HG03139 (cell line): ENCODE measurements around the gene TMEM244.
"Not testable (repeated sequence)": the region's sequence is repeated elsewhere in the genome, so short reads cannot be mapped to it uniquely, and the experiment has no call there.

Source experiments
- ATAC-seq: cut with Tn5 transposase; IDR thresholded peaks from one replicate; pipeline ENCODE4 v1.9.1; 2021; ENCODE audit not compliant: unreplicated experiment

TMEM244 gene

GRCh38 chr6:129867403-129867802 lies 6.3 kb upstream of the TMEM244 start:
- ATAC-seq, result no peak

GRCh38 chr6:129866688-129867087 lies 5.6 kb upstream of the TMEM244 start:
- ATAC-seq, result no peak

DNA sequence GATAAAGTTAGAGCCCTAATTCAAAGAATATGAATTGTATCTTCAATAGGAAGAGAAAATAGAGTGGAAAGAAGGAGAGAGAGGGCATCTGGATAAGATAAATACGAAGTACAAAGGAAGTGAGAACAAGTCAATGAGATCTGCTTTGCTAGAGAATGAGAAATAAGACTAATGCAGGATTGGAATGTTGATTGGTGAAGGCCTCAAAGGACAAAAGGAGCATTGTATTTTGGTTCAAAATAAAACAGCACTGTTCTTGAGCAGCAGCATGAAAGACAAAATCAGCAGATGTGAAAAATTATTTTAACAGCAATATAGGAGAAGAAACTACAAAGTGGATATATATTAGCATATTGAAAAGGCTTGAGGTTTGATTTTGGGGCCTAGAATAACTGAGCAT lies 5.1 kb upstream of the TMEM244 start:
- no peak for ATAC-seq

- no peak for ATAC-seq
These were observed 3.9 kb upstream of the TMEM244 start for GRCh38 chr6:129865013-129865412.

DNA sequence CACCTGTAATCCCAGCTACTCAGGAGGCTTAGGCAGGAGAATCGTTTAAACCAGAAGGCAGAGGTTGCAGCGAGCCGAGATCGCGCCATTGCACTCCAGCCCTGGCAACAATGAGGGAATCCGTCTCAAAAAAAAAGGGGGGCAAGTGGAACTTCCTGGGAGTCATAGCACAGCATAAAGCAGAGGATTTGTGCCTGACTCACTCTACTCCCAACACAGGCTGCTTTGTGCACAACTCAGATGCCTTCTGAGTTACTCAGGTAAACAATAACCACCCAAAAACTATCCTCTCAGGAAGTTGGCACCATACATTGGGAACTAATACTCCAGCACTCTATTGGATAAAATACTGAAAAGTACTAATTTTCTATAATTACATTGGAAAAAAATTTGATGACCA lies 2.5 kb upstream of the TMEM244 start:
- no peak for ATAC-seq

DNA sequence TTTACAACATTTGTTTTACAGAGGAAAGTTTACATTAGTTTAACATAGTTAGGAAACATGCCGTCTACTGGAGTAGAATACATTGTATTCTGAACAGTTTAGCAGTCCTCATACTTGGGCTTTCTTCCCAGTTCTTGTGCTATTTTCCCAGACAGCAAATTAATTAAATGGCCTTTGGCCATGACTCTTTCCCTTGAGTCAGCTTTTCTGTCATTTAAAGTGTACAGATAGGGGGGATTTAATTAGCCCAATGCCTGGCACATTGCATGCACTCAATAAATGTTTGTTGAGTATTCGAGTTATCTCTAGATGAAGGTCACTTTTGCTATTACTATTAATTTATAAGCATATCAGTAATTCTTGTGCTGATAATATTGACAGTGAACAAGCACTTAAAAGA lies 1.6 kb downstream of the TMEM244 start:
- no peak for ATAC-seq

- ATAC-seq, result no peak
These were observed 3.3 kb downstream of the TMEM244 start for GRCh38 chr6:129857838-129858237.

DNA sequence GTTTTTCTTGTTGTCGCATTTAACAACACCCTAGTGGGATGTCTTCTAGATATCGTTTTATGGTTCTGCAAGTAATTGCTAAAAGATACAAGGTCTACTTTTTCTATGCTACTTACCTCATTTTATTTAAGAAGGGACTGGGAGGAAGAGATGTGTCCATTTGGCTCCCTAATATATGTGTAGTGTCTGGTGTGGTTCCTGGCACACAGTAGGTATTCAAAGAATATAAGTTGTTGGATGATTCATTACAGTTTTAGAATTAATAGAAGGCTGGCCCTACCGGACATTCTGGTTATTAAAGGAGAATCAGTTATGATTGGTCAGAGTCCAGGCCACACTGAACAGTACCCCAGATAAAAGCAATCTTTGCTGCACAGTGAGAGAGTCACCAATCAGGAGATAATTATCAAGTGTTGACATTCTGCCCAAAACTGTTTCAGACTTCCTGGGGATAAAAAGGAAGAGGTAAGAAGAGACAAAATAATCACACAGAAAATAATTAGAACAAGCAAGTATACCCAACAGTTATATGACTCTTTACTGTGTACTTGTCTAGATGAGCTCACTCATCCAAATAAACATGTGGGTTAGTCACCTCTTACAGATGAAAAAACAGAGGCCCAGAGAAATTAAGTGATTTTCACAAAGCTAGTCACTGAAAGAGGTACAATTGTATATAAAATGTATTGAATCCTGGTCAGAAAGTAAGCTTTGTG lies 7.0 kb downstream of the TMEM244 start:
- ATAC-seq, result no peak

DNA sequence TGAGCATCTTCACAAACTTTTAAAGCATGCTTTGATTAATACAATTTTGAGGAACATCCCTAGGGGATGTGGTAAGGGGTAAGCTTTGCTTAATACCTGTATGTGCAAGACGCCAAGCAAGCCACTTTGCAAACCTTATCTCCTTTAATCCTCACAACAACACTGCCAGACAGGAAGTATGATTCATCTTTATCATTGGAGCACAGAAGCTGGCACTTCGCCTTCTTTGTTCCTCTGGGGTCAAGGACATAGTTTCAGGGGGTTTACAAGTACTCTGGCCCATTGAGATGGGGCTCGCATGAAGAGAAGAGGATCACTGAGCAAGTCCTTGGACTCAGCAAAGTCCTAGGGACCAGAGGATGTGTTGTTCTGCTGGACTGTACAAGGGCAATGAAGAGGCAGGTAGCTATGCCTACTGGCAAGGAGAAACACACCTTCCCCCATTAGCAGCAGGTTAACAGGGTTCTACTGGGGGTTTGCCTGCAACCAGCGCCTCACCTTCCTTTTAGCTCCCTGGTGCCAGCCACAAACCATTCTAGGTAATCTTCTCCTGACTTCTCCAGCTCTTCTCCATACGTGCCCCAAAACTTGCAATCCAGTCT lies 8.8 kb downstream of the TMEM244 start:
- ATAC-seq, result no peak

GRCh38 chr6:129849456-129849855 lies 11.7 kb downstream of the TMEM244 start:
- ATAC-seq, result no peak

GRCh38 chr6:129846761-129847160 lies 14.4 kb downstream of the TMEM244 start:
- ATAC-seq, result no peak

DNA sequence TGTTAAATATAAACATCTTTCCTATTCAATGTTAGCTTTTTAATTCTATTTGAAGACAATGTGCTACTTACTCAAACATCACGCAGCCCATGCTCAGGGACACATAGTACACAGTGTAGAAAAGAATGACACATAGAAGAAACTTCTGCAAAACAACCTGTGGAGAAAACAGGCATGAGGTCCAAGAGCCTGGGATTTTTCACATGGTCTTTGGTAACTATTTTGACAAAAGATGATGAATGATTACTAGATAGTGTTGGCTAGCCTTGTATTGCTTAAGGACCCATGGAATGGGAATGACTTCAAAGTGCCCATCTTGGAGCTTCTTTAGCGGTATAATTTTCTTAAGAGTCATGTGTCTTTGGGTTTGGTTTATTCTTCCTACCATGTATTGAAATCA lies 15.4 kb downstream of the TMEM244 start:
- ATAC-seq, result no peak

DNA sequence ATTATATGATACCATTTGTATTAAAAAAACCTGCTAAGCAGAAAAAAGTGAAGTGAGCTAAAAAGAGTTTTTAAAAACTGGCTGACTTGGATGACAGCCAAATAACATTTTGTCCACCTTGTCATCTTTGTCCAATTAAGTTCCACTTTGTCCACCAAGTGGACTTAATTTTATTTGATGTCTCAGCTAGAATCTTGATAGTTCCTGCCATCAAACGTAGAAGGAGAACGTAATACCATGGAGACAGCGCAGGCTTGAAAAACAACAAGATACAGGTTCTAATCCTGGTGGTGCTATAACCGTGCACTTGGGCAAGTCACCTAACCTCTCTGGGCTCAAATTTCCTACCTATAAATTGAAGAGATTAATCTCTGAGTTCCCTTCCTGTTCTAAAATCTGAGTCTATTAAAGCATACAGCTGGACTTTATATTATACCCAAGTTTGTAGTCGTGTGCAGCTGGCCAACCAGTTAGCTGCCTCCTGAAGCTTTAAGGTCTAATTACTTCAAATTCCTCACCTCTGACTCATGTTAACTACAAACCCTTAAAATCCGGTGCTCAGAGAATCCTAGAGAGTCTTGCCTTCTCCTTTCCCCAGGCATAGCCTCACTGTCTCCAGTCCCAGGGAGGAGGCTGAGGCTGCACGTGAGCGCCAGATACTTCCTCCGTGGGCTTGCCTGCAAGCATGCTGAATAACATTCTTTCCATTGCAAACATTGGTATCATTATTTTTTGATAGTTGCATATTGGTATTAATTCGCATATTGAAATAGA lies 16.8 kb downstream of the TMEM244 start:
- ATAC-seq, result no peak

GRCh38 chr6:129843573-129843972 lies 17.5 kb downstream of the TMEM244 start:
- ATAC-seq, result no peak

- no peak for ATAC-seq
These were observed 18.2 kb downstream of the TMEM244 start for GRCh38 chr6:129842881-129843409.

DNA sequence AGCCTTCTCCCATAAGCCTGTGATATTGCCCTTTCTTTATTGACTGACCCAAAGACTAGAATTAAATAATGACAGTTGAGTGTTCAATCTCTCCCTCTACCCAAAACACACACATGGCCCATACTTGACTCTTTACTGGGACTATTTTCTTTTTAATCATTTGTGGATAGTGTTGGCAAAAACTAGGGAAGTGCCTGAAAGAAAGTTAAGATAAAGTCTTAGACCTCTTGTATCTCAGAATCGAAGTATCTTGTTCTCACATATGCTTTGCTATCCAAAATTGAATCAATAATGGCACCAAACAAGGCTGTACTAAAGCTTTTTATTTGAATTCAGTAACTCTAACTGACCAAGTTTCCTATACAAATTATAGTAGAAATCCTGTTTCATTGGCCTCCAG lies 19.0 kb downstream of the TMEM244 start:
- ATAC-seq, result no peak

DNA sequence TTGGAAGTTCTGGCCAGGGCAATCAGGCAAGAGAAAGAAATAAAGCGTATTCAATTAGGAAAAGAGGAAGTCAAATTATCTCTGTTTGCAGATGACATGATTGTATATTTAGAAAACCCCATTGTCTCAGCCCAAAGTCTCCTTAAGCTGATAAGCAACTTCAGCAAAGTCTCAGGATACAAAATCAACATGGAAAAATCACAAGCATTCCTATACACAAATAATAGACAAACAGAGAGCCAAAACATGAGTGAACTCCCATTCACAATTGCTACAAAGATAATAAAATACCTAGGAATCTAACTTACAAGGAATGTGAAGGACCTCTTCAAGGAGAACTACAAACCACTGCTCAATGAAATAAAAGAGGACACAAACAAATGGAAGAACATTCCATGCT lies 21.6 kb downstream of the TMEM244 start:
- not testable (repeated sequence) for ATAC-seq

- no peak for ATAC-seq
These were observed 25.4 kb downstream of the TMEM244 start for GRCh38 chr6:129835691-129836090.

DNA sequence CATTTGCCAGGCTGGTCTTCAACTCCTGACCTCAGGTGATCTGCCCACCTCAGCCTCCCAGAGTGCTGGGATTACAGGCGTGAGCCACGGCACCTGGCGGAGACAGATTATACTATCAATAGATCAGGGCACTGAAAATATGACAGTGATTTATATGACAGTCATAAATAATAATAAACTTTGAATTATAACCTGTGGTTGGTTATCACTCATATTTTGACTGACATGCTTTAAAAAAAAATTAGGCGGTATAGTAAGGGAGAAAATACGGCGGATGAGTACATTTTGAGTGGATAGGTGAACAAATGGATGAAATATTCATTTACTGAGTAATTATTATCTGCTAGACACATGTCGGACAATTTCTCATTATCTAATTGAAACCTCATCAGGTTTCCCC lies 28.8 kb downstream of the TMEM244 start:
- no peak for ATAC-seq

DNA sequence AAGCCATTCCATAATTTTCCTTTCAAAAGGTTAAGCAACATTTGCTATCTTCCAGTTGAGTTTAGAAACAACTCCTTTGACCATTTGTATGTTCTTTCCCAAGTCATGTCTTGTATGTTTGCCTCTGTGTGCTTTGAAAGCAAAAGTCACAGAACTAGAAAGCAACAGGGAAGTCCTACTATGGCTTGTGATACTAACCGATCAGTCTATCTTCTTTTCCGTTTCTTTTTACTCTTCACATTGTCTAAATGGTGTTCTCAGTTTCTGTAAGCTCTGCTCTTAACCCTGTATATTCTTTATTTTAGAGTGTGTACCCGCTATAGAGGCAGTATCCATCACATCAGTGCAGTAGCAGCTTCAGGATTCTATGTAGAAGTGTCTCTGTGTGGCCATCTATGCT lies 32.9 kb downstream of the TMEM244 start:
- ATAC-seq, result no peak

GRCh38 chr6:129818251-129818650 lies 42.9 kb downstream of the TMEM244 start:
- ATAC-seq, result no peak

- ATAC-seq, result no peak
These were observed 43.3 kb downstream of the TMEM244 start for GRCh38 chr6:129817821-129818220.
